Glomerular visceral epithelial cell (primary cell): ENCODE results near the gene TBX3.

Experiments
- DNase-seq: peaks from one replicate; pipeline ENCODE4 v3.0.0-alpha.2; 2016; ENCODE audit errors: extremely low spot score

TBX3 gene

GRCh38 chr12:114668151-114668885 is 15.7 kb downstream of the TBX3 start:
- peak; percentile 72 for DNase-seq

GRCh38 chr12:114667669-114668150 is 16.3 kb downstream of the TBX3 start:
- no peak for DNase-seq

- no peak for DNase-seq
Measured at GRCh38 chr12:114666746-114667668, 17.0 kb downstream of the TBX3 start.

- no peak for DNase-seq
Measured at GRCh38 chr12:114665411-114666260, 18.3 kb downstream of the TBX3 start.

GRCh38 chr12:114664651-114665320 is 19.2 kb downstream of the TBX3 start:
- no peak for DNase-seq

- peak; percentile 64 for DNase-seq
Measured at GRCh38 chr12:114662512-114663177, 21.3 kb downstream of the TBX3 start.

- DNase-seq = no peak
Measured at GRCh38 chr12:114661245-114661644, 22.7 kb downstream of the TBX3 start.

- no peak for DNase-seq
Measured at GRCh38 chr12:114659084-114659483, 24.9 kb downstream of the TBX3 start.

- DNase-seq = no peak
Measured at GRCh38 chr12:114658002-114658441, 26.0 kb downstream of the TBX3 start.

- DNase-seq = no peak
Measured at GRCh38 chr12:114657597-114657920, 26.4 kb downstream of the TBX3 start.

- no peak for DNase-seq
Measured at GRCh38 chr12:114656906-114657596, 26.9 kb downstream of the TBX3 start.

- no peak for DNase-seq
Measured at GRCh38 chr12:114655934-114656749, 27.8 kb downstream of the TBX3 start.

- no peak for DNase-seq
Measured at GRCh38 chr12:114649585-114649984, 34.4 kb downstream of the TBX3 start.

- DNase-seq = no peak
Measured at GRCh38 chr12:114648711-114649110, 35.3 kb downstream of the TBX3 start.

- no peak for DNase-seq
Measured at GRCh38 chr12:114638790-114639435, 45.1 kb downstream of the TBX3 start.

GRCh38 chr12:114636723-114637480 is 47.1 kb downstream of the TBX3 start:
- DNase-seq = no peak

- no peak for DNase-seq
Measured at GRCh38 chr12:114631242-114631641, 52.7 kb downstream of the TBX3 start.

- DNase-seq = no peak
Measured at GRCh38 chr12:114628199-114628598, 55.8 kb downstream of the TBX3 start.
